SKM-1 (cell line): ENCODE data around the gene ZNF385D.
"Not testable (repeated sequence)": the region's sequence is repeated elsewhere in the genome, so short reads cannot be mapped to it uniquely, and the experiment has no call there.

ENCODE experiments used
- DNase-seq: peaks from one replicate; lab custom pipeline; 2025; ENCODE audit not compliant: unreplicated experiment; lab: John Stamatoyannopoulos, UW

The ZNF385D gene

DNA sequence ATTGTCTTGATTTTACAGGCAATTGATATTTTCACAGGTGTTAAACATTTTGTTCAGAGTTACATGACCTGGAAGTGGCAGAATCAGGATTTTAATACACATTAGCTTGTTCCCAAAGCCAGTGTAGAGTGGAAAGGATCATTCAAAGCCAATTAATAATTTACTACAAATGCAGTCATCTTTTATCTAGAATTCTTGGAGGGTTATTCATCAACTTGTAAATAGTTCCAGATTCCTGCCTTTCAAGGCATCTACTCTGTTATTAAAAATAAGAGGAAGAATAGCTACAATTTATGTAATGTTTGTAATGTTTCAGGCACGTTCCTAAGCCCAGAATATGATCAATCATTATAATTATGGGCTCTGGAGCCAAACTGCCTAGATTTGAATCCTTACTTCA lies 358.5 kb downstream of the ZNF385D start:
- DNase-seq = no peak

GRCh38 chr3:21390856-21391255 lies 360.2 kb downstream of the ZNF385D start:
- DNase-seq = no peak

- no peak for DNase-seq
These were observed 360.9 kb downstream of the ZNF385D start for GRCh38 chr3:21390136-21390535.

DNA sequence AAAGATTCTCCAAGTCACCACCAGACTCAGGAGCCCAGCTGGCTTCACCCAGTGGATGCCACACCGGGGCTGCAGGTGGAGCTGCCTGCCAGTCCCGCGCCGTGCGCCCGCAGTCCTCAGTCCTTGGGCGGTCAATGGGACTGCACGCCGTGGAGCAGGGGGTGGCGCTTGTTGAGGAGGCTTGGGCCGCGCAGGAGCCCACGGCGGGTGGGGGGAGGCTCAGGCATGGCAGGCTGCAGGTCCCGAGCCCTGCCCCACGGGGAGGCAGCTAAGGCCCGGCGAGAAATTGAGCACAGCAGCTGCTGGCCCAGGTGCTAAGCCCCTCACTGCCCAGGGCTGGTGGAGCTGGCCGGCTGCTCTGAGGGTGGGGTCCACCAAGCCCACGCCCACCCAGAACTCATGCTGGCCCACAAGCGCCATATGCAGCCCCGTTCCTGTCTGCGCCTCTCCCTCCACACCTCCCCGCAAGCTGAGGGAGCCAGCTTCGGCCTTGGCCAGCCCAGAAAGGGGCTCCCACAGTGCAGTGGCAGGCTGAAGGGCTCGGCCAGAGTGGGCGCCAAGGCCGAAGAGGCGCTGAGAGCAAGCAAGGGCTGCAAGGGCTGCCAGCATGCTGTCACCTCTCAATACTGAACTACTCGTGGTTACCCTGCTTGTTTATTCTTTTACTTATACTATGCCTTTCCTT lies 363.7 kb downstream of the ZNF385D start:
- not testable (repeated sequence) for DNase-seq

DNA sequence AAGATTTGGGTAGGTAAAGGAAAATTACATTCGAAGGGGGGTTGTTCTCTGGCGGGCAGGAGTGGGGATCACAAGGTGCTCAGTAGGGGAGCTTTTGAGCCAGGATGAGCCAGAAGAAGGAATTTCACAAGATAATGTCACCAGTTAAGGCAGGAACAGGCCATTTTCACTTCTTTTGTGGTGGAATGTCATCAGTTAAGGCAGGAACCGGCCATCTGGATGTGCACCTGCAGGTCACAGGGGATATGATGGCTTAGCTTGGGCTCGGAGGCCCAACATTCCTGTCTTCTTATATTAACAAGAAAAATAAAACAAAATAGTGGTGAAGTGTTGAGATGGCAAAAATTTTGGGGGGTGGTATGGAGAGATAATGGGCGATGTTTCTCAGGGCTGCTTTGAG lies 373.0 kb downstream of the ZNF385D start:
- DNase-seq = not testable (repeated sequence)

DNA sequence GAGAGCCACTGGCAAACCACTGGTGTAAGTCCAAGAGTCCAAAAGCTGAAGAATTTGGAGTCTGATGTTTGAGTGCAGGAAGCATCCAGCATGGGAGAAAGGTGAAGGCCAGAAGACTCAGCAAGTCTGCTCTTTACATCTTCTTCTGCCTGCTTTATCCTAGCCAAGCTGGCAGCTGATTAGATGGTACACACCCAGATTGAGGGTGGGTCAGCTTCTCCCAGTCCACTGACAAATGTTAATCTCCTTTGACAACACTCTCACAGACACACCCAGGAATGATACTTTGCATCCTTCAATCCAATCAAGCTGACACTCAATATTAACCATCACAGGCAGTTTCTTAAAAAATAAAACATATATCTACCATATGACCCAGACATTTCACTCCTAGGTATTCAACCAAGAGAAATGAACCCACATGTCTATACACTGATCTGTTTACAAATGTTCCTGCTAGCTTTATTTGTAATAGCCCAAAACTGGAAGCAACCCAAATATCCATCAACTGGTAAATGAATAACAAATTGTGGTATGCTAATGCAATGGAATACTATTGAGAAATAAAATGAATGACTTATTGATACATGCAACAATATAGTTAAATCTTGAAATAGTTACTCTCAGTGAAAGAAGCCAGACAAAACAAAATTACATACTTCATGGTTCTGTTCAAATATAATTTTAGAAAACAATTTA lies 373.8 kb downstream of the ZNF385D start:
- no peak for DNase-seq

GRCh38 chr3:21372316-21372715 lies 378.7 kb downstream of the ZNF385D start:
- no peak for DNase-seq
